Endometrial microvascular endothelial cells (primary cell): ENCODE data around the gene GPC3. TPM values are rescaled to one million over a fixed set of nuclear protein-coding genes. Genes with fewer than 3 reads are reported as not detected.

ENCODE experiments used
- in situ Hi-C: cut with HindIII; loops from 2 replicates; pipeline ENCODE4 v1.10.0; 2017; ENCODE audit warnings: low sequenced_read_pairs, low pct_unique_long_range_greater_than_20kb; ENCODE audit errors: inconsistent ontology term
- total RNA-seq: library from RNA; depleted of rRNA; stranded (reverse); fragments of >200 nt; gene quantifications from one replicate; pipeline ENCODE4 v1.2.3, GENCODE V29; 2015; ENCODE audit errors: inconsistent ontology term

GPC3 gene
- total RNA-seq, 1 donor from 2014 or later: not detected

DNA sequence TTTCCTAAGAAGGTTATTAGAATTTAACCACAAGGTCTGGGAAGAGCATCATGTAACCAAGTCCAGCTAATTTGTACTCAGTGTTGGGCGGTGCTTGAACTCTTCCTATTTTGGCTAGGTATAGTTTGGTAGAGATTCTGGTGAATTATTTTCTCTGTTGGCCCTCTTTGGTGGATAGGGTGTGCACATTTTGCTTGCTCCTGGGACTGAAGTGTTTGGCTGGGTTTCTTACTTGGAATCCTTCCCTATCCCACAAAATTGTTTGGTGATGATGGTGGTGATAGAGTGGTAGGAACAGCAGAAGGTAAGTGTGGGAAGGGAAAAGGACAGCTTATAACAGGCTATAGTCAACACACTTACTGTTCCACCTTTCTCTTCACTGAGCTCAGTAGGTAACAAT lies 375.3 kb downstream of the GPC3 start:
- in situ Hi-C loops: no loop called here

DNA sequence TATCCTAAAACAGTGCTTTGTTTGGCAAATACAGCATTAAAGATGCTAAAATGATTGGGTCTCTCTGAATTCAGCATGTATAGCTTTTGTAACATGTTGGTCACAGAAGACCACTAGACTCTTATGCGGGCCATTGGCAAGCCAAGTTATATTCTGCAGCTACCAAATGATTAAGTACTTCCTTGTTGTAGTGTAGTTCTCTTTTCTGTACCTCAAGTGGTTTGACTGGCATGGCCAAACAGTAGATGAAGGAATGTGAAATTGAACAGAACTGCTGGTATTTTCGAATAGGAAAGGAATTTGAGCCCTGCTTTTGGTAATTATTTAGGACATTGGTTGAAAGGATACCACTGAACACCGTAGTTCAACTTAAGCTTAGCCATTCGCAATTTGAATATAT lies 376.2 kb downstream of the GPC3 start:
- in situ Hi-C loops: no loop called here

DNA sequence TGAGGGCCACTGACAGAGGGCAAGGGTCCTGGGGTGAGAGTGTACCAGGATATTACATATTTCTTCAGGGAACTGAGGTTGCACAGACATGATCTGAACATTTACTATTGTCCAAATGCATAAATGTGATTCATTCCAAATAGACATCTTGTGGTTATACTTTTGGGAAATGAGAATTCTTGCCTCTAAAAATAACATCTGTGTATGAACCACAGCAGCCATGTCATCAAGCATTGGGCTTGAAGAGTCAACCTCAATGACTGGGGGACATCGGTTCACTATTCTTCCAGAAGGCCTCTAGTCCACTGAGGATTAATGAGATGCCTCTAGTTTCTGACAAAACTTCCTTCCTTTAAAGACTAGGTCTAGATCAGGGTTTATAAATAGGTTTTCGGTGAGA lies 377.0 kb downstream of the GPC3 start:
- in situ Hi-C loops: no loop called here

DNA sequence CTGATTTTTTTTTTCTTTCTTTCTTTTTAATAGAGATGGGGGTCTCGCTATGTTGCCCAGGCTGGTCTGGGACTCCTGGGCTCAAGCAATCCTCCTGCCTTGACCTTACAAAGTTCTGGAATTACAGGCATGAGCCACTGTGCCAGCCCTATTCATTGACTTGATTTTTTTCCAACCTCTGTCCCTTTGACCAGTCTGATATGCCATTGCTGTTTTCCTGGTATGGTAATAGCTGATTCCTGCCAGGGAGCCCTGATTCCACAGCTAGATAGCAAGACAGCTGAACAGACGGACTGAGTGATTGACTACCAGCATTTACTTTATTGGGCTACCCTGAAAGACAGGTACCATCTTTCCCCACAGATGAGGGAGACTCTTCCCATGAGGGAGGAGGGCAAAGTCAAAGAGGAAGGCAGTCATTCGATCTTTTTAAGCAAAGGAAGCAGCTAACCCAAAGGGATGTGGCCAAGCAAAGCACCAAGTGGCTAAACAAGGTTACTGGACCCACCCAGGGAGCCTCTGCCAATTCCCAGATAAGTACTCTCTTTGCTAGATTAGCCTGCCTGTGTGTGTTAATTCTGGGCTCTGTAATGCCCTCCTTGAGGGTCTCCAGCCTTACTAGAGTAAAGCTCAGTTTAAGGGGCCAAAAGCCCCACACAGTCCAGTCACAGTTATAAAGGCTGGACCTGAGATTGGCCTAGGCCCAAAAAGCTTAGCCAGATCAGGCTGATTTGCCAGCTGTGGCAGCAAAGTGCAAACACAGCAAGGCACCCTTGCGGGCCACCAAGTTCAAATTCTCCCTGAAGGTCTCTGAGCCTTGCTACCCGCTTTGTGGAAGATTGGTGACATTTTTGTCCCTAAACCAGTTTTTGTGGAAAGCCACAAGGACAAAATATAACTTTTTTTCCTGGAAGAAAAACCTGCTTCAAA lies 377.7 kb downstream of the GPC3 start:
- in situ Hi-C loops: no loop called here

DNA sequence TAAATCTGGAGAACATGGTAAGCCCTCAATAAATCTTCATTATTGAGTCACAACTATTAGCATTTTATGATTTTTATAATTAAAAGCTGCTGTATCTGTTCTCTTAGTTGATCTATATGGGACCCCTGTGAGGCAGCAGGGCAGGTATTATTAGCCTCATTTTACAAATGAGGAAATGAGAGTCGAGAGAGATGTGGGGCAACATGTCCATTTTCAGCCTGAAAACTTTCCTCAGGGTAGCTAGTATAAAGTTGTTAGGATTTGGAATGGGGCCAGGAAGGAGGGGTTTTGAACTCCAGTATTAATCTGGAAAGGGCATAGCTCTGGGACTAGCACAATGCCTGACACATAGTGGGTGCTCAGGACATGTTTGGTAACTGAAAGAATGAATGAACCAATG lies 378.4 kb downstream of the GPC3 start:
- in situ Hi-C loops: no loop called here

DNA sequence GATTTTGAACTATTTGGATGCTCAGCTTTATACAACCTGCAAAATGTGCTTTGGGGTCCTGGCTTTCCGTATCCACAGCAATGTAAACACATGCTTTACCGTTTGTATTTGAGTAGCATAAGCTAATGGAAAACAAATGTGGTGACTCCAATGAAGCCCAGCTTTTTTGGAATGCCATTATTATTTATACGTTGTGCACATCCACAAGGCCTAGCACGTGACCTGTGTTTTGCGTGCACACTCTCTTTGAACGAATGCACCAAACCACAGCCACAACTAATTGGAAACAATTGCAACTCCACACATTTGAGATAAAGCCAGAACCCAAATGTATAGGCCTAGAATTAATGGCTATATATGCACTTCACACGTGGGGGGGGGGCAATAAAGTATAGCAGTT lies 380.6 kb downstream of the GPC3 start:
- in situ Hi-C loops: no loop called here

DNA sequence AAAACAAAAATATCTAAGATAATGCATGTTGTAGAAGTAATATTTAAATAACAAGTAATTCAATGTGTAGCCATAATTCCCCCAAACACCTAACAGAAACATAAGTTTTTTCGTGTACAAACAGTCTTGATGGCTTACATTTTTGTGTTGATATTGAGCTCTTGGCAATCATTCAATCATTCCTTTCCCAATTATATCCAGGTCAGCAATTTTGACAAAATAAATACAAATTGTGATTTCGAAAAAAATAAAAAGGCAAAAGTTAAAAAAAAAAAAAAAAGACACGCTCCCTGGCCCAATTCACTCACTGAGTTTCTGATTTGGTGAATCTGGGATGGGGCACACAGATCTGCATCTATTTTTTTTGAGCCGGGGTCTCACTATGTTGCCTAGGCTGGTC lies 382.5 kb downstream of the GPC3 start:
- in situ Hi-C loops: no loop called here

DNA sequence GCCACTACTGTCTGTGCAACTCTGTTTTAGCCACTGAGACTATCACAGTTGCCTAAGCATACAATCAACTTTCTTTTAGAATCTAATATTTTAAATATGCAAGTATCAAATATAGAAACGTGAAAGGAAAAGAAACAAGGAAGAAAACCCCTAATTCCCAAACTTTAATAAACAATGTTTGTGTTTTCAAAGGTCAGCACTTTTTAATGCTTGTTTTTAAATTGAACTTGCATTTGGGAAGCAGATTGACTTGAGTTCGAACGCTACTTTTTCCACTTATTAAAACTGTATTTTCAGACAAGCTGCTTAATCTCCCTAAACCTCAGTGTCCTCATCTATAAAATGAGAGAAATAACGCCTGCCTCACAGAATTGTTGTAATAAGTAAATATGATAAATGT lies 384.3 kb downstream of the GPC3 start:
- in situ Hi-C loops: no loop called here

DNA sequence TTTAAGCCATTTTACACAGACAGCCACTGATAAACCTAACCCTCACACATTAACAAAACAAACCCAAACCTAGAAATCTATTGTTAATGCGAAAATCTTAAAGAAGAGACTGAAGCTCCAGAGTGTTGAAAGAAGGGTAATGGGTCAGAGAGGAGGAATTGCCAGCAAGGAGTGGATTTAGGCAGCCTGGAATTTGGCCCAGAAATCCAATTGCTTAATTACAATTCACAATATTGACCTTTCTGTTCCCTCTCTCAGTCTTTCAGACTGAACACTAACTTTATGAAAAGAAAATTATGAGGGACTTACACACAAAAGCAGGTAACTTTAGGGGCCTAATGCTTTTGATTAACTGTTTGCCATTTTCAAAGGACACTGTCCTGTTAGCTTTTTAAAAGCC lies 384.9 kb downstream of the GPC3 start:
- in situ Hi-C loops: no loop called here

DNA sequence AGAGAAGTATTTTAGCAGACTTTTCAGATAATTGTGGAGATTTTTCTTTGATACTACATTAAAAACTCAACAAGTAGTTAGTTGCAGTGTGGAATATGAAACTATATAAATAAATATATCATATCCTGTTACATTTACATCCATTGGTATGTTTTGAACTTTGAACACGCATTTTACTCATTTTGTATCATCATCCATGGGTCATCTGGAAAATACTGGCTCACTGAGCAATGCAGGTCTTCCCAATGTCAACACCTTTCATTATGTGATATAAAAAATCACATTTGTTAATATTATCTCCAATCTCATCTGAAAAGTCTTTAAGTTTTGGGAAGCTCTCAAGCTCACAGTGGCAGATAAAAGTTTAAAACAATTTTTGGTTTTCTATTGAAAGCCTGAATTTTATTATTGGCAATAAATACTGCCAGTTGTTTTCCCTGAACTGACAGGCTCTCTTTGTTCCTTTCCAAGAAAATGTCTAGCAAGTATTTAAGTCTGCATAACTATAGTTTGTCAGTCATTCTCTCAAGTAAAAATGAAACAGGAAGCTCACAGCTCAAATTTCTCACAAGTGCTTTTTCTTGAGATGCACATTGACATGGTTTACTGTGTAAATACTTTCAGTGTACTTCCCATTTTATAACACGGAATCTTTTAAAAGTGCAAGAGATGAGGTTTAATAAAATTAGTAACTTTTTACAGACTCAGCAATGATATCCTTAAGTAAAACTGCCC lies 386.6 kb downstream of the GPC3 start:
- in situ Hi-C loops: no loop called here

DNA sequence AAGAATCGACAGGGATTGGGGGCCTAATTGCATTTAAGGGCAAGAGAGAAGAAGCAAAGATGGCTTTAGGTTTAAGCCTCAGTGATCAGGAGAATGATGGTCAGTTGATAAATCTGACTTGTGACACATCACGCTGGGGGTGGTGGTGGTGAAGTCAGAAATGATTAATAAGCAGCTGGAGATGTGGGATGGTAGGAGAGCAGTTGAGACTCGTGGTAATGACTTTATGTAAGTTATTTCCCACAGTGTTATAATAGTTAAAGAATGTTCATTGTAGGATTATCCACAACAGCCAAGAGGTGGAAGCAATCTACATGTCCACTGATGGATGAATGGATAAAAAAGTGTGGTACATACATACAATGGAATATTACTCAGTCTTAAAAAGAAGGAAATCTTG lies 391.2 kb downstream of the GPC3 start:
- in situ Hi-C loops: no loop called here

DNA sequence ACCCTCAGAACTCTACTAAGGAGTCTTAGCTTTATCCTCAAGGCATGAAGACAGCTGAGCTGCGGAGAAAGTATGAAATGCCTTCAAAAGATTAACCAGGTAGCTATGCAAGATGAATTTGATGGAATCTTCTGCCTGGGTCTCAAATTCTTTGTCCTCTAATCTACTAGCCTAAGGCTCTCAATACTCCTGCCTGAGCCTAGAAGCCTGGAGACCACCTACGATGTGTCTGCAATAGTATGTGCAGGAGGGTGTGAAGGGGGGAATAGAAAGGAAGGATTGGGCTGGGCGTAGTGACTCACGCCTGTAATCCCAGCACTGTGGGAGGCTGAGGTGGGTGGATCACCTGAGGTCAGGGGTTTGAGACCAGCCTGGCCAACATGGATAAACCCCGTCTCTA lies 391.9 kb downstream of the GPC3 start:
- in situ Hi-C loops: no loop called here

DNA sequence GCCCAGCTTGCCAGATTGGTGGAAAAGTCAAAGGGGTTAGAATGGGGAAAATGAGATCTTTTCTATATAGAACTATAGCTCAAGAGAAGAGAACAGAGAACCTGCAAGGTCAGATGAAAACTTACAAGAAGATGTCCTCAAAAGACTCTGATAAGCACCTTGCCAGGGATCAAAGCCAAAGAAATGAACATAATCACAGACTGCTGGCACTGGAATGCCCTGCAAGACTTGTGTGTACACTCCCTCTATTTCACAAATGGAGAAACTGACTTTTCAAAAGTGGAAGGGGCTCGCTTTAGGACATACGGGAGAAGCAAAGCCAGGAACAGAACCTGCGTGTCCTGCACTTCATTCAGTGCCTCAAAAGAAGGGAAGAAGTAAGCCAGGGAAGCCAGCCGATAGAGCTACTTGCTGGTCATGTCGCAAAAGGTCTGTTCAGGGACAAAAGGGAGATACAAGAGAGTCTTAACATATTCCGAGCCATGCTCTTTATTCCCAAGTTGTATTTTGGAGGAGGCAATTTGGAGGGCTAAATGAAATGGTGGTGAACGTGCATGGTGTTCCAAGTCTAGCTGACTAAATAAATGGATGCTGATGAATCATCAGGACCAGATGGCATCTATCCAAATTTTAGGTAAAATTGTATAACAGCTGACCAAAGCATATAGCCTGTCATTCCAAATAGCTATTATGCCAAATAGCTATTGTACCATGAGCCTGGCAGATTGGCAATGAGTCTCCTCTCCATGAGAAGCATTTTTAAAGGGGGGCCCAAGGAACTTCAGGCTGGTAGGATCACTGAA lies 394.5 kb downstream of the GPC3 start:
- in situ Hi-C loops: no loop called here

DNA sequence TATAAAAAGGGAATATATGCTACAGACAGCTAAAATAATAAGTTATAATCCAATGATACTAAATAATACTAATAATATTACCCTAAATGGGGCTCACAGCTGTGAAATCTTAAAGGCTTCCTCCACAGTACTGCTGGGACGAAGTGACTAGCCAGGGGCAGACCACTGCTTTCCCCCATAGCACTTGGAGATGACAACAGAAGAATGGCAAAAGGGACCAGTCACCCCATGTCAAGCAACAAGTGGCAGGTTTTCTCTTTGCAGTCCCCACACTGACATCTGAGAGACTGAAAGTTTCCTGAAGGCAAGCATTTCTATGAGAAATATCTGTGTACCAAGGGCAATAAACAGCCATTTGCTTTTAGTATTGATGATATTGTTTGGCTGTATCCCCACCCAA lies 396.6 kb downstream of the GPC3 start:
- in situ Hi-C loops: no loop called here

DNA sequence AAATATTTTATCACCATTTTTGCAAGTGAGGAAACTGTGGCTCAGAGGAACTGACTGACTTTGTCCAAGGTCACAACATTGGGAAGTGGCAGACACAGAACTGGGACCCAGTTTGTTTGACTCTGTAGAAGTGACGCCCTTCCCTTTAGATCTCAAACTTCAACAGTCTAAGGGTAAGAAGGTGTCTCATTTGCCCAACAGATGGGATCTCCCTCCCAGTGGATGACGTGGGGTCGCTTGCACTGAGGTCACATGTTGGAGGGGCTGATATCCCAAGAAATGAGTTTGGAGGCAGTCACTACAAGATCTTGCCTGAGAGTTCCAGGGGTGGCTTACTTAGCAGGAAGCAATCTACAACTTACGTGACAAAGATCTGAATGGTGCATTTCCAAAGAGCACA lies 397.6 kb downstream of the GPC3 start:
- in situ Hi-C loops: no loop called here

DNA sequence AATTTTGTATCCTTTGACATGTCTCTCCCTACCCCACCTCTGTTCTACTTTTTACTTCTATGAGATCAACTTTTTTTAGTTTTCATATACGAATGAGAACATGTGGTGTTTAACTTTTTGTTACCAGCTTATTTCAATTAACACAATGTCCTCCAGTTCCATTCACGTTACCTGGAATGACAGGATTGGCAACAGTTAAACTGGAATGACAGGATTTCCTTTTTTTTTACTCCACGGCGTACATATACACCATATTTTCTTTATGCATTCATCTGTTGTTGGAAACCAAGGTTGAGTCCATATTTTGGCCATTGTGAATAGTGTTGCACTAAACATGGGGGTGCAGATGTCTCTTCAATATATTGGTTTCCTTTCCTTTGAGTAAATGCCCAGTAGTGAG lies 398.3 kb downstream of the GPC3 start:
- in situ Hi-C loops: no loop called here

DNA sequence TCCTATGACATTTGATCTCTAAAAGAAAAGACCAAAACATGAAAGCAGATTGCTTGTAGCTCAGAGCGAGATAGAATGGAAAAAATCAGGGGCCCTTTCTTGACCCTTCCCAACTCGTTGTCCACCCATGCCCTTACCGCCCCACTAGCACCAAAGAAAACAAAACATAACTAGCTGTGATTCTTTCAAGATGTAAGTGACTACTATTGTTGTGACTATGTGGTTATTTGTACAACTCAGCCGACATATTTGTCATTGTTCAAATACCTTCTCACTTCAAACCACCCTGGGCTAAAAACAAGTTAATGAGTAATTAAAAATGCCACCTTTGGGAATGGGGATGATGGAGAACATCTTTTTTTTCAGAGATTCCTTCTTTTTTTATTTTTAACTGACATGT lies 399.0 kb downstream of the GPC3 start:
- in situ Hi-C loops: no loop called here

DNA sequence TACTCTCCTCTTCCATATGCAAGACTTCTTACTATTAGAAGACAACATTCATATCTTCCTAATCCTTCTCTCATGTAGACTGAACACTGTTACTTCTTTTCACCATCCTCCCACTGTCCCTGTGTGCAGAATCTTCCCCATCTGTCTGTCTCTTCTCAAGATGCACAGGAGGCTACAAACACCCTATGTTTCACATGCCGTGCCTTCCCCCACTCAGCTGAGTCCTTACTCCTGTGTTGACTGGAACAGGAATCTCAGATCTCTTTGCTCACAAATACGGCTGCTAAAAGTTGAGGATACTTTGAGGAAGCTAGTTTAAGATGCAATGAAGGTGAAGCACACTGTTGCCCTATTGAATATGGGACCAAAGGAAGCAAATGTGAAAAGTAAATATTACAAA lies 401.6 kb downstream of the GPC3 start:
- in situ Hi-C loops: no loop called here

DNA sequence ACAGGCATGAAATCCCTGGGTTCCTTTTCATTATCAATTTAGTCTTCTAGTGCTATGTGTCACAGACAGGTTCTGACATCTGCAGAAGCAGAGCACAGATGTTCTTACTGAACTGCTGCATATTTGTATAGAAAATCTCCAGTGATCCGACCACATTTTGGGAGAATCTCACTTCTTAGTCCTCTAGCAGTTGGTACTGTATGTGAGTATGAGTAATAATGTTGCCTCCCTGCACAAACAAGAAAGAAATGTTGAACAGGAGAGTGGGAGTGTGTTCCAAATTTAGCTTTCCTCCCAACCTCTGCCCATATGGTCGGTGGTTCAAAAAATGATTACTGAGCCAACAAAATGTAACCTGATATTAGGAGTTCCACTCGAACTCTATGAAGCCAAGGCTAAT lies 404.8 kb downstream of the GPC3 start:
- in situ Hi-C loops: no loop called here

DNA sequence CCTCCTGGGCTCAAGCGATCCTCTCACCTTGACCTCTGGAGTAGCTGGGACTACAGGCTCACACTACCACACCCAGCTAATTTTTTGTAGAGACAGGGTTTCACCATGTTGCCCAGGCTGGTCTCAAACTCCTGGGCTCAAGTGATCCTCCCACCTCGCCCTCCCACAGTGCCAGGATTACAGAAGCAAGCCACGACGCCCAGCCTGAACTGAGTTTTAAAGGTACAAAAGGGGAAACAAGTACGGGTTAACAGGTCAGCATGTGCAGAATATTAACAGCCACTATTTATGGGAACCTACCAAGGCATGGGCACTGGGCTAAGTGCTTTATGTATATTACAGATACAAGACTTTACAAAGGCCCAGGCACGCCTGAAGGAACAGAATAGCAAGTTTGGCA lies 405.8 kb downstream of the GPC3 start:
- in situ Hi-C loops: no loop called here
